Sigmoid colon (tissue), 7 donors: ENCODE results near the gene KCNQ4. TPM values are rescaled to one million over a fixed set of nuclear protein-coding genes. Genes with fewer than 3 reads are reported as not detected.

ENCODE experiments used
- DNase-seq: peaks from one replicate; pipeline ENCODE4 v3.0.0-alpha.2; 2019
- H3K27ac ChIP-seq, 4 donors: fragments of 200-600 bp; sonication (generic); one replicate each; pipeline ENCODE4 v1.5.1; 2016 to 2019; ENCODE audit warnings: mild to moderate bottlenecking in 1 of 4
- H3K27me3 ChIP-seq, 3 donors: fragments of 200-600 bp; sonication (generic); one replicate each; pipeline ENCODE4 v1.5.1; 2019; ENCODE audit warnings: mild to moderate bottlenecking in 1 of 3
- H3K36me3 ChIP-seq, 4 donors: fragments of 200-600 bp; sonication (generic); one replicate each; pipeline ENCODE4 v1.5.1; 2016 to 2019
- H3K4me1 ChIP-seq, 4 donors: fragments of 200-600 bp; sonication (generic); one replicate each; pipeline ENCODE4 v1.5.1; 2017 to 2019
- H3K4me3 ChIP-seq, 4 donors: fragments of 200-600 bp; sonication (generic); one replicate each; pipeline ENCODE4 v1.5.1; 2017 to 2019; ENCODE audit warnings: mild to moderate bottlenecking in 2 of 4, moderate library complexity in 1 of 4
- H3K9me3 ChIP-seq, 4 donors: fragments of 200-600 bp in 3 of 4; sonication (generic) in 3 of 4; one replicate each; pipeline versions ENCODE4 v1.5.1 to v1.6.1; 2013 to 2019
- EP300 ChIP-seq, 4 donors: sonication (generic); formaldehyde crosslinking; IDR thresholded peaks; one replicate each; pipeline ENCODE4 v1.6.1; 2017; ENCODE audit warnings: antibody characterized with exemption in 4 of 4
- POLR2A ChIP-seq, 2 donors: fragments of 450-650 bp; IDR thresholded peaks; one replicate each; pipeline ENCODE4 v1.6.1; 2016; ENCODE audit warnings: antibody characterized with exemption in 2 of 2, mild to moderate bottlenecking in 2 of 2, moderate library complexity in 2 of 2
- POLR2AphosphoS5 ChIP-seq, 4 donors: sonication (generic); formaldehyde crosslinking; IDR thresholded peaks; one replicate each; pipeline ENCODE4 v1.6.1; 2017; ENCODE audit warnings: antibody characterized with exemption in 4 of 4
- WGBS, 2 donors: extraction: QIAGEN DNeasy Blood & Tissue Kit; methylation state at CpG; one replicate each; pipeline ENCODE4 v1.1.7; 2013; 5-methylcytosine and 5-hydroxymethylcytosine counted together
- intact Hi-C: fragments of 100-400 bp; cut with DNase I; formaldehyde crosslinking; loops from one replicate; pipeline ENCODE4 v1.15.1; 2023
- polyA plus RNA-seq, 3 donors: library from polyadenylated mRNA; stranded (reverse); fragments of 200-250 nt; gene quantifications; one replicate each; pipeline ENCODE4 v1.2.3, GENCODE V29; 2013
- total RNA-seq, 4 donors: library from RNA; depleted of rRNA; stranded (reverse); fragments of >200 nt; gene quantifications; one replicate each; pipeline ENCODE4 v1.1.0, GENCODE V29; 2016
- TF ChIP-seq, protein P1 (sequence below), 4 experiments: fragments of 450-650 bp in 3 of 4; fragments of 200-600 bp in 1 of 4; IDR thresholded peaks; one replicate each; pipeline ENCODE4 v1.5.1; 2016 to 2019; ENCODE audit warnings: antibody characterized with exemption in 4 of 4, mild to moderate bottlenecking in 3 of 4, moderate library complexity in 2 of 4
- donor health status: healthy with polysubstance abuse.
- donor health status: Bipolar disorder and iron deficiency.
- donor health status: healthy.

Gene KCNQ4
- total and polyA plus RNA-seq, 7 donors: 0.60 to 10.8 (median 6.3) TPM; not detected in 1

DNA sequence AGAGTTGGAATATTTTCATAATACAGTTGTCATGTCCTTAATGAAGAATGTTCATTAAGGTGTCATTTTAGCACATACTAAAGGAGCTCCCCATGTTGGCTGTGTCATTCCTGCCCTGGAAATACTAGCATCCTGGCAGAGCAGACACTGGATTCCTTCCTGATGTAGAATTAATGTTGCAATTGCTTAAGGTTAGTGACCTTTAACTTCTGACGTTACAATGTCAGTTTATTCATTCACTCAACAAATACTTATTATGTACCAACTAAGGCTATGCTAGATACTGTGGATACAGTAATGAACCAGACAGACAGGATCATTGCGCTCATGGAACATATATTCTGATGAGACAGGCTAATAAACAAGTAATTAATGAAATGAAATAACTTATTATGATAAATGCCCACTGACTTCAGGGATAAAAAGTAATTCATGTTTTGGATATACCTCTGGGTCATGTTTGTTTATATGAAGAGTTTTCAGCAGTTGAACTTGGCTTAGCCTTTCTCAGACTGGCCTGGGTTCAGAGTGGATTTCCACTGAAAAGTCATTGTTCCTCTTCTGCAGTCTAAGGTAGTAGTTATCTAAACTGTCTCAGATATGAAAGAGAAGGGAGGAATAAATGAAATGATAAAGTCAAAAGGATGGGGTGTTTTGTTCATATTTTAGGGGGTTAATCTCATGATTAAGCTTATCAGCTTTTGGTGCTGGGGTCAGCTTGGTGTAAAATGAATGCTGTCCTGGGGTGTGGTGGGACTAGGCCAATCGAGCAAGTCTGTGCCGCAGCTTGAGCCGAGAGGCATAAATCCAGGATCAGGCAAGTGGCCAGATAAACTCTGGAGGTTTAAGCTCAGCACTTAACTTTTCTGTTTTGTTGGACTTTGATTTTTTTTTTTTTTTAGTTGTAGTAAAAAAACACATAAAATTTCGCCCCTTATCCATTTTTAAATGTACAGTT is 43.3 kb upstream of the KCNQ4 start:
- peak; percentile 72 for DNase-seq
- no peaks in the 10 kb centered on the region for H3K9me3 ChIP-seq
- TF ChIP-seq POLR2A (IDR thresholded peaks at IDR 0.05) (no peak), POLR2AphosphoS5 (IDR thresholded peaks at IDR 0.05) (no peak), EP300 (IDR thresholded peaks at IDR 0.05) (no peak)
- TF ChIP-seq, protein P1, sequence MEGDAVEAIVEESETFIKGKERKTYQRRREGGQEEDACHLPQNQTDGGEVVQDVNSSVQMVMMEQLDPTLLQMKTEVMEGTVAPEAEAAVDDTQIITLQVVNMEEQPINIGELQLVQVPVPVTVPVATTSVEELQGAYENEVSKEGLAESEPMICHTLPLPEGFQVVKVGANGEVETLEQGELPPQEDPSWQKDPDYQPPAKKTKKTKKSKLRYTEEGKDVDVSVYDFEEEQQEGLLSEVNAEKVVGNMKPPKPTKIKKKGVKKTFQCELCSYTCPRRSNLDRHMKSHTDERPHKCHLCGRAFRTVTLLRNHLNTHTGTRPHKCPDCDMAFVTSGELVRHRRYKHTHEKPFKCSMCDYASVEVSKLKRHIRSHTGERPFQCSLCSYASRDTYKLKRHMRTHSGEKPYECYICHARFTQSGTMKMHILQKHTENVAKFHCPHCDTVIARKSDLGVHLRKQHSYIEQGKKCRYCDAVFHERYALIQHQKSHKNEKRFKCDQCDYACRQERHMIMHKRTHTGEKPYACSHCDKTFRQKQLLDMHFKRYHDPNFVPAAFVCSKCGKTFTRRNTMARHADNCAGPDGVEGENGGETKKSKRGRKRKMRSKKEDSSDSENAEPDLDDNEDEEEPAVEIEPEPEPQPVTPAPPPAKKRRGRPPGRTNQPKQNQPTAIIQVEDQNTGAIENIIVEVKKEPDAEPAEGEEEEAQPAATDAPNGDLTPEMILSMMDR (IDR thresholded peaks at IDR 0.05): no peak
- H3K36me3 ChIP-seq: peaks cover 0 to 7% (median 0%) of the 10 kb centered on the region in 4 donors
- intact Hi-C loops: no loop called here
- no peaks in the 10 kb centered on the region for H3K27me3 ChIP-seq
- WGBS, 2 donors: 26 to 67% methylated on average over 6 of the region's 6 CpGs
- H3K4me1 ChIP-seq: peaks cover 0 to 71% (median 61%) of the 10 kb centered on the region in 4 donors
- H3K4me3 ChIP-seq: no peak overlapping the region
- peak overlapping the region; percentile 55 to 72 (median 67) for H3K27ac ChIP-seq

DNA sequence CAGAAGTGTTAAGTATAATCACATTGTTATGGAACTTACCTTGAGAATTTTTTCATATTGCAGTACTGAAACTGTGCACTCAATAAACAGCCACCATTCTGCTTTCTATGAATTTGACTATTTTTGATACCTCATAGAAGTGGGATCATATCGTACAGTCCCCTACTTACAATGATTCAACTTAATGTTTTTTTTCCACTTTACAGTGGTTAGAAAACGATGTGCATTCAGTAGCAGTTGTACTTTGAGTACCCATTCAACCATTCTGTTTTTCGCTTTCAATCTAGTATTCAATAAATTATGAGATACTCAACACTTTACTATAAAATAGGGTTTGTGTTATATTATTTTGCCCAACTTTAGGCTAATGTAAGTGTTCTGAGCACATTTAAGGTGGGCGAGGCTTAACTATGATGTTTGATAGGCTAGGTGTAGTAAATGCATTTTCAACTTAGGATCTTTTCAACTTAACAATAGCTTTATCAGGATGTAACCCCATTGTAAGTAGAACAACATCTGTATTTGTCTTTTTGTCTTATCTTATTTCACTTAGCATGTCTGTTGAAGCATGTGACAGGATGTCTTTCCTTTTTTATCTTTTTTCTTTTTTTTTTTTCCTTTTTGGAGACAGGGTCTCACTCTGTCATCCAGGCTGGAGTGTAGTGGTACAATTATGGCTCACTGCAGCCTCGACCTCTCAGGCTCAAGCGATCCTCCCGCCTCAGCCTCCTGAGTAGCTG is 42.4 kb upstream of the KCNQ4 start:
- Histone ChIP-seq H3K4me1 (peaks cover 0 to 69% (median 57%) of the 10 kb centered on the region in 4 donors), H3K27ac (peak overlapping the region; percentile 55 to 72 (median 67)), H3K36me3 (peaks cover 0 to 7% (median 0%) of the 10 kb centered on the region in 4 donors), H3K27me3 (no peaks in the 10 kb centered on the region), H3K9me3 (no peaks in the 10 kb centered on the region), H3K4me3 (no peak overlapping the region)
- intact Hi-C loops: no loop called here
- DNase-seq: no peak
- 89 to 91% methylated on average over 7 of the region's 7 CpGs for WGBS, 2 donors
- TF ChIP-seq EP300 (IDR thresholded peaks at IDR 0.05) (no peak), POLR2A (IDR thresholded peaks at IDR 0.05) (no peak), POLR2AphosphoS5 (IDR thresholded peaks at IDR 0.05) (no peak)

DNA sequence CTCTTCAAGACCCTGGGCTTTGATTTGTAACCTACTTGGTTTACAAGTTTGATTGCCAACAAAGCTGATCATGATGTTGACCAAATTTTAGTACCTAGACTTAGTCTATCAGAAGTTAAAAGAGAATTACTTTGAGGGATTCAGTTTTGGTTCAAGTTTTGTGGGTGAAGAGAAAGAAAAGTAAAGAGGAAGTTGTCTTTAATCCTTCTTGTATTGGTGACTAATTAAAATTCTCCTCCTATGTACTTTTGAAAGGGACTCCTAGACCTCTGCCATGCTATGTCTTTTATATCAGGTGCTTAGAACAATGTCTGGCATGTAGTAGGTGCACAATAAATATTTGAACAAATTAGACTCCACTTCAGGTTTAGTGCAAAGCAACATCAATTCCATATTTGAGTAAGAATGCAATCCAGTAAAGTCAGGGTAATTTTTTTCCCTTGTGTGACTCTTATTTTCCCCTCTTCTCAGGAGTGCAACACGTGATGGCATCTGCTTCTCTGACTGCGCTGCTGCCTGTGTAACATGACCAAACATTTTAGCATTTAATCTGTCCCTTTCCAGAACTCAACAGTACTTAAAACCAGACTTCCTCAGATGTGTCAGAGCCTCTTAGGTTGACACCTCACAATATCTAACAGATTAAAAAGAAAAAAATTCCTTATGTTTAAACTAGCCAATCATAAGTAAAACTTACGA is 41.1 kb upstream of the KCNQ4 start:
- Histone ChIP-seq H3K4me1 (peaks cover 0 to 62% (median 50%) of the 10 kb centered on the region in 4 donors), H3K4me3 (no peak overlapping the region), H3K27me3 (no peaks in the 10 kb centered on the region), H3K36me3 (peaks cover 0 to 13% (median 2%) of the 10 kb centered on the region in 4 donors), H3K27ac (peak overlapping the region in 3 of 4 donors; percentile 35 to 72 (median 70)), H3K9me3 (no peaks in the 10 kb centered on the region)
- intact Hi-C loops: no loop called here
- no peak for TF ChIP-seq POLR2A (IDR thresholded peaks at IDR 0.05)
- TF ChIP-seq POLR2AphosphoS5 (IDR thresholded peaks at IDR 0.05): peak in 1 of 4 donors; percentile 24
- DNase-seq: no peak
- WGBS, 2 donors: 89 to 90% methylated on average over 3 of the region's 3 CpGs

DNA sequence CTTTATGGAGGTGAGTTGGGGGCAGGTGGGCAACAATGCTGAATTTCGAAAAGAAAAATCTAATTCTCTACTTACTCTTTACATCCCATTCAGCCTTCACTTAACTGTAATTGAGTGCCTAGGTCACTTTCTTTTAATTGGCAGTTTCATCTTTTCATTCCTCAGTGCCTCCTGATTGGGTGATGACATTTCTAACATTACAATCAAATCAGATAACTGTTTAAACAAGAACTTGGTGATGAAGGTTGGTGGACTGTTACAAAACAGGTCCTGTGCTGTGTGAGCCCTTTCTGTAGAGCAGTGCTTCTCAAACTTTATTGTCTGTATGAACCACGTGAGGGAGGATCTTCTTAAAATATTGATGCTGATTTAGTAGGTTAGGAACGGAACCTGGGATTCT is 40.1 kb upstream of the KCNQ4 start:
- Histone ChIP-seq H3K4me1 (peaks cover 0 to 62% (median 48%) of the 10 kb centered on the region in 4 donors), H3K27ac (peak overlapping the region in 2 of 4 donors; percentile 70 to 72), H3K4me3 (no peak overlapping the region), H3K36me3 (peaks cover 0 to 22% (median 8%) of the 10 kb centered on the region in 4 donors), H3K27me3 (no peaks in the 10 kb centered on the region), H3K9me3 (no peaks in the 10 kb centered on the region)
- 95 to 96% methylated on average over 3 of the region's 3 CpGs for WGBS, 2 donors
- intact Hi-C loops: no loop called here
- TF ChIP-seq, protein P1 (IDR thresholded peaks at IDR 0.05): no peak
- TF ChIP-seq EP300 (IDR thresholded peaks at IDR 0.05) (no peak), POLR2AphosphoS5 (IDR thresholded peaks at IDR 0.05) (no peak), POLR2A (IDR thresholded peaks at IDR 0.05) (no peak)
- no peak for DNase-seq

DNA sequence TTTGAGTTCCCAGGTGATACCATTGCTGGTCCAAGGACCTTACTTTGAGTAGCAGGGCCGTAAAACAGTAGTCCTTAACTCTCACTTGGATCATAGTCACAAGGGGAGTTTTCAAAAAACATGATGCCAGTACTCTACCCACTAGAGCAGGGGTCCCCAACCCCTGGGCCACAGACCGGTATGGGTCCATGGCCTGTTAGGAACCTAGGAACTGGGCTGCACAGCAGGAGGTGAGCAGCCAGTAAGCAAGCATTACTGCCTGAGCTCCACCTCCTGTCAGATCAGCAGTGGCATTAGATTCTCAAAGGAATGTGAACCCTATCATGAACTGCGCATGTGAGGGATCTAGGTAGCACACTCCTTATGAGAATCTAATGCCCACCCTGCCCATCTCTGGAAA is 39.7 kb upstream of the KCNQ4 start:
- TF ChIP-seq EP300 (IDR thresholded peaks at IDR 0.05): no peak
- no peak for TF ChIP-seq POLR2A (IDR thresholded peaks at IDR 0.05)
- no peak for TF ChIP-seq POLR2AphosphoS5 (IDR thresholded peaks at IDR 0.05)
- TF ChIP-seq, protein P1 (IDR thresholded peaks at IDR 0.05): no peak
- WGBS, 2 donors: 96 to 99% methylated on average over 3 of the region's 3 CpGs
- Histone ChIP-seq H3K4me1 (peaks cover 0 to 59% (median 48%) of the 10 kb centered on the region in 4 donors), H3K36me3 (peaks cover 0 to 25% (median 10%) of the 10 kb centered on the region in 4 donors), H3K4me3 (no peak overlapping the region), H3K27me3 (no peaks in the 10 kb centered on the region), H3K27ac (peak overlapping the region in 1 of 4 donors; percentile 70), H3K9me3 (no peaks in the 10 kb centered on the region)
- no peak for DNase-seq
- intact Hi-C loops: no loop called here
